ENCODE results near the gene RXFP1. TPM values are rescaled to one million over a fixed set of nuclear protein-coding genes. Genes with fewer than 3 reads are reported as not detected.

RXFP1 gene
- total RNA-seq, 3 donors from 2014 or later (not counting 1 experiment from before 2014, with no cell fraction given) = not detected

DNA sequence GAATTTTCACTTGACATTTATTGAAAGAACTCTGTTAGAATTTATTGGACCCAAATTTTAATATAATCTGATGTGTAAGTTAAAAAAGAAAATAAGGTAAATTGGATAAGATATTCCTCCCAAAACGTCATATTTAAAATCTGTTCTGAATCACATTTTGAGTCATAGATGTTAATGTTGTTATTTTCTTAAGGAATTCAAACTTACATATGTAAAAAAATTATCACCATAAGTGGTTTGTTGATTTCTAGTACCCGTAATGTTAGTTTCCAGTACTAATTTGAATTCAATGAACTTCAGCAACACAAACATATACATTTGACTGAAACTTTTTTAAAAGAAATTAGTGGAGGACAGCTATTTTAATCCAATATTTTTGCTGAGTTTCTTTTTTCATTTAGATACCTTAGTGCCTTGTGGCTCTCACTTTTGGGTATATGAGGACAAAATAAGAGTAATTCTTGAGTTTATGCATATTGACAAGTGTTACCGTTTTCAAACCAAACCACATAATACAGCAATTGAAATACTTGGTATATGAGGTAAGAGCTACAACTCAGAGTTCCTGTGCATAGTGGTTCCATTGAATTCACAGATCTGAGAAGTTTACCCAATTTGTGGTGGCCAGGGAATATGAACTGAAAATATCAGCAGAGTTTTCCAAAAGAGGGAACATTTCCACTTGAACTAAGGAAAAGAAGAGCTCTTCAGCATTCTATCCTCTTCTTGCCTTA is 78.2 kb downstream of the RXFP1 start:
- no peaks in the 10 kb centered on the region for H3K4me1 Mint-ChIP-seq
- intact Hi-C loops (cut with micrococcal nuclease) = no loop called here
- H3K27me3 Mint-ChIP-seq (ENCODE audit: low read depth in 2 of 2) = peaks cover 0 to 5% of the 10 kb centered on the region in 2 donors
- no peaks in the 10 kb centered on the region for H3K36me3 ChIP-seq (ENCODE audit: control insufficient read depth, insufficient read depth, low read length)
- H3K4me1 ChIP-seq (ENCODE audit: control insufficient read depth, insufficient read depth, low read length) = no peaks in the 10 kb centered on the region
- no peak overlapping the region for H3K4me3 Mint-ChIP-seq
- H3K9me3 ChIP-seq (ENCODE audit: control insufficient read depth, insufficient read depth, low read length) = no peaks in the 10 kb centered on the region
- no peak overlapping the region for H3K4me3 ChIP-seq (ENCODE audit: low read length)
- no peak for ATAC-seq
- H3K27ac ChIP-seq (ENCODE audit: low read length) = no peak overlapping the region
- no peak overlapping the region for H3K27ac Mint-ChIP-seq
- H3K9me3 Mint-ChIP-seq = no peaks in the 10 kb centered on the region
- TF ChIP-seq, protein P1, sequence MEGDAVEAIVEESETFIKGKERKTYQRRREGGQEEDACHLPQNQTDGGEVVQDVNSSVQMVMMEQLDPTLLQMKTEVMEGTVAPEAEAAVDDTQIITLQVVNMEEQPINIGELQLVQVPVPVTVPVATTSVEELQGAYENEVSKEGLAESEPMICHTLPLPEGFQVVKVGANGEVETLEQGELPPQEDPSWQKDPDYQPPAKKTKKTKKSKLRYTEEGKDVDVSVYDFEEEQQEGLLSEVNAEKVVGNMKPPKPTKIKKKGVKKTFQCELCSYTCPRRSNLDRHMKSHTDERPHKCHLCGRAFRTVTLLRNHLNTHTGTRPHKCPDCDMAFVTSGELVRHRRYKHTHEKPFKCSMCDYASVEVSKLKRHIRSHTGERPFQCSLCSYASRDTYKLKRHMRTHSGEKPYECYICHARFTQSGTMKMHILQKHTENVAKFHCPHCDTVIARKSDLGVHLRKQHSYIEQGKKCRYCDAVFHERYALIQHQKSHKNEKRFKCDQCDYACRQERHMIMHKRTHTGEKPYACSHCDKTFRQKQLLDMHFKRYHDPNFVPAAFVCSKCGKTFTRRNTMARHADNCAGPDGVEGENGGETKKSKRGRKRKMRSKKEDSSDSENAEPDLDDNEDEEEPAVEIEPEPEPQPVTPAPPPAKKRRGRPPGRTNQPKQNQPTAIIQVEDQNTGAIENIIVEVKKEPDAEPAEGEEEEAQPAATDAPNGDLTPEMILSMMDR (IDR thresholded peaks at IDR 0.05) = no peak
- H3K36me3 Mint-ChIP-seq = no peaks in the 10 kb centered on the region
- WGBS (ENCODE audit: insufficient coverage) = no CpG with 5 or more reads among the region's 3 CpGs
- DNase-seq = no peak
- H3K27me3 ChIP-seq (ENCODE audit: control insufficient read depth, insufficient read depth, low read length) = peaks cover 5% of the 10 kb centered on the region

DNA sequence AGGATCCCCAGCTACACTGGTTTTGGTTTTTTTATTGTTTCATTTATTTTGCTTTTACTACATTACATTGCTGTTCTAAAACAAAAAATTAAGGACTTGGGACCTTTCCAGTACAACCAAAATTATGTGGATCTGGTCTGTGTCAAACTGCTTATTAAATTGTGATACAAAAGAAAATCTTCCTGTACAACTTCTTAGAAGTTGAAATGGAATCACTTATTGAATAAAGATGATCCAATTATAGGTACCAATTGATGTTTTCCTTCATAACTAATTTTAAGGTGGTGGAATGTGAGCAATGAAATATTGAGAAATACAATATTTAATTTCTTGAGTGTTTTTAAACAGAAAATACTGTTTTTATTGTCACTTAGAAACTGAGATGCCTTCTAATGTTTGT is 82.7 kb downstream of the RXFP1 start:
- Mint-ChIP-seq H3K4me1 (peaks cover 0 to under 1% of the 10 kb centered on the region in 2 donors), H3K27me3 (ENCODE audit: low read depth in 2 of 2) (no peaks in the 10 kb centered on the region), H3K36me3 (no peaks in the 10 kb centered on the region), H3K9me3 (no peaks in the 10 kb centered on the region), H3K4me3 (no peak overlapping the region), H3K27ac (no peak overlapping the region)
- Histone ChIP-seq H3K27me3 (ENCODE audit: control insufficient read depth, insufficient read depth, low read length) (no peaks in the 10 kb centered on the region), H3K36me3 (ENCODE audit: control insufficient read depth, insufficient read depth, low read length) (no peaks in the 10 kb centered on the region), H3K4me1 (ENCODE audit: control insufficient read depth, insufficient read depth, low read length) (no peaks in the 10 kb centered on the region), H3K9me3 (ENCODE audit: control insufficient read depth, insufficient read depth, low read length) (no peaks in the 10 kb centered on the region), H3K4me3 (ENCODE audit: low read length) (no peak overlapping the region), H3K27ac (ENCODE audit: low read length) (no peak overlapping the region)
- DNase-seq (no peak), ATAC-seq (no peak)
- intact Hi-C loops (cut with micrococcal nuclease) = no loop called here
- TF ChIP-seq, protein P1 (IDR thresholded peaks at IDR 0.05) = no peak

DNA sequence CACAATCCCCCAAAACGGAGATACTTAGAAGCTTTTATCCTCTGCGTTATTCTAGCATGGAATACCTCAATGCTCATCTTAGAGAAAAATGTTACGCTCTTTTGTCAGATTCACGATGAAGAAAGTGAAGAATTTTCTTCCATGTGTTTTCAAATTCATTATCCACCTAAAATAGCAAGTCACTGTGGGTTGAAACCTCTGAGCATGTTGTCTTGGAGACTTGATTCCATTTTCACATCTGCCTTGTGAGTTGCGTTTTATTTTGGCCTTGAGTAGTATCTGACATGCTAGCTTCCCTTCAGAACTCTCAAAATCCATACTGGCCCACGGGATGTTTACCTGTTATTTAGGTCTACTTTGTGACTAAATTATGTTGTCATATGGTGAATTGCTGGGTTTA is 83.7 kb downstream of the RXFP1 start:
- Mint-ChIP-seq H3K27ac (no peak overlapping the region), H3K4me1 (peaks cover 0 to 5% of the 10 kb centered on the region in 2 donors), H3K27me3 (ENCODE audit: low read depth in 2 of 2) (no peaks in the 10 kb centered on the region), H3K9me3 (no peaks in the 10 kb centered on the region), H3K4me3 (no peak overlapping the region), H3K36me3 (no peaks in the 10 kb centered on the region)
- TF ChIP-seq, protein P1 (IDR thresholded peaks at IDR 0.05) = no peak
- no peak for ATAC-seq
- 39% methylated on average over 4 of the region's 6 CpGs for WGBS (ENCODE audit: insufficient coverage)
- no peak for DNase-seq
- Histone ChIP-seq H3K4me1 (ENCODE audit: control insufficient read depth, insufficient read depth, low read length) (no peaks in the 10 kb centered on the region), H3K36me3 (ENCODE audit: control insufficient read depth, insufficient read depth, low read length) (no peaks in the 10 kb centered on the region), H3K9me3 (ENCODE audit: control insufficient read depth, insufficient read depth, low read length) (no peaks in the 10 kb centered on the region), H3K27ac (ENCODE audit: low read length) (no peak overlapping the region), H3K27me3 (ENCODE audit: control insufficient read depth, insufficient read depth, low read length) (no peaks in the 10 kb centered on the region), H3K4me3 (ENCODE audit: low read length) (no peak overlapping the region)
- intact Hi-C loops (cut with micrococcal nuclease) = no loop called here

DNA sequence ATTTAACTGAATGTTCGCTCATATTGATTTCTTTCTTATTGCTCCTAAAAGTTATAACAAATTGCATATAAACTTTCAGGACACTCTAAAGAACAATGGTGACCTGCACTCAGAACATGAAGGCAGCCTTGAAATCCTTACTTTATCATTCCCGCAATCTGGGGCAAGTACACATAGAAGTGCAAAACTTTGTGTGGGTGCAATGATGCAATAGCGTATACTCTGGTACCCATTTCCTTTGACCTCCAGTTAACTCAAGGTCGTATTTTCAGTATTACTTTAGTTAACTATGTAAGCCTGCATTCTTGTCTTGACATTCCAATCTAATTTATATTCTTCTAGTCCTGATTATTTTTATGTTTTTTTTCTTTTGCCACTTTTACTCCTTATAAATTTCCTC is 85.3 kb downstream of the RXFP1 start:
- TF ChIP-seq, protein P1 (IDR thresholded peaks at IDR 0.05) = no peak
- intact Hi-C loops (cut with micrococcal nuclease) = no loop called here
- DNase-seq (no peak), ATAC-seq (no peak)
- H3K4me3 ChIP-seq (ENCODE audit: low read length) = no peak overlapping the region
- no peak overlapping the region for H3K4me3 Mint-ChIP-seq
- H3K4me1 Mint-ChIP-seq = peaks cover 0 to 5% of the 10 kb centered on the region in 2 donors
- H3K27ac ChIP-seq (ENCODE audit: low read length) = no peak overlapping the region
- no peaks in the 10 kb centered on the region for H3K27me3 Mint-ChIP-seq (ENCODE audit: low read depth in 2 of 2)
- no peaks in the 10 kb centered on the region for H3K9me3 ChIP-seq (ENCODE audit: control insufficient read depth, insufficient read depth, low read length)
- WGBS (ENCODE audit: insufficient coverage) = 85% methylated on average over 4 of the region's 4 CpGs
- H3K4me1 ChIP-seq (ENCODE audit: control insufficient read depth, insufficient read depth, low read length) = no peaks in the 10 kb centered on the region
- no peaks in the 10 kb centered on the region for H3K36me3 Mint-ChIP-seq
- no peaks in the 10 kb centered on the region for H3K27me3 ChIP-seq (ENCODE audit: control insufficient read depth, insufficient read depth, low read length)
- H3K27ac Mint-ChIP-seq = no peak overlapping the region
- no peaks in the 10 kb centered on the region for H3K9me3 Mint-ChIP-seq
- H3K36me3 ChIP-seq (ENCODE audit: control insufficient read depth, insufficient read depth, low read length) = no peaks in the 10 kb centered on the region
